GM12872 (cell line): ENCODE results near the gene TIGD6.
A peak's percentile ranks its signal among the peaks of the same experiment; 100 is the strongest.

ENCODE experiments used
- CTCF ChIP-seq: IDR thresholded peaks from 3 replicates; pipeline ENCODE4 v1.5.1; 2011; ENCODE audit warnings: low read depth, mild to moderate bottlenecking, low read length, moderate library complexity; ENCODE audit not compliant: insufficient read depth

Gene TIGD6

DNA sequence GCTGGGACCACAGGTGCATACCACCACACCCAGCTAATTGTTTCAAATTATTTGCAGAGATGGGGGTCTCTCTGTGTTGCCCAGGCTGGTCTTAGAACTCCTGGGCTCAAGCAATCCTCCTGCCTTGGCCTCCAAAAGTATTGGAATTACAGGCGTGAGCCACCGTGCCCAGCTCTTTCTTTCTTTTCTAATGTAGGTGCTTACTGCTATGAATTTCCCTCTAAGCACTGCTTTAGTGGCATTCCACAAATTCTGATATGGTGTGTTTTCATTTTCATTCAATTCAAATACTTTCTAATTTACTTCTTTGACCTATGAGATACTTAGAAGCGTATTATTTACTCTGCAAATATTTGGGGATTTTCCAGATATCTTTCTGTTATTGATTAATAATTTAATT is 15.0 kb upstream of the TIGD6 start:
- TF ChIP-seq CTCF = no peak

GRCh38 chr5:150014456-150014855 is 14.0 kb upstream of the TIGD6 start:
- TF ChIP-seq CTCF = no peak

GRCh38 chr5:150013931-150014330 is 13.5 kb upstream of the TIGD6 start:
- TF ChIP-seq CTCF = no peak

DNA sequence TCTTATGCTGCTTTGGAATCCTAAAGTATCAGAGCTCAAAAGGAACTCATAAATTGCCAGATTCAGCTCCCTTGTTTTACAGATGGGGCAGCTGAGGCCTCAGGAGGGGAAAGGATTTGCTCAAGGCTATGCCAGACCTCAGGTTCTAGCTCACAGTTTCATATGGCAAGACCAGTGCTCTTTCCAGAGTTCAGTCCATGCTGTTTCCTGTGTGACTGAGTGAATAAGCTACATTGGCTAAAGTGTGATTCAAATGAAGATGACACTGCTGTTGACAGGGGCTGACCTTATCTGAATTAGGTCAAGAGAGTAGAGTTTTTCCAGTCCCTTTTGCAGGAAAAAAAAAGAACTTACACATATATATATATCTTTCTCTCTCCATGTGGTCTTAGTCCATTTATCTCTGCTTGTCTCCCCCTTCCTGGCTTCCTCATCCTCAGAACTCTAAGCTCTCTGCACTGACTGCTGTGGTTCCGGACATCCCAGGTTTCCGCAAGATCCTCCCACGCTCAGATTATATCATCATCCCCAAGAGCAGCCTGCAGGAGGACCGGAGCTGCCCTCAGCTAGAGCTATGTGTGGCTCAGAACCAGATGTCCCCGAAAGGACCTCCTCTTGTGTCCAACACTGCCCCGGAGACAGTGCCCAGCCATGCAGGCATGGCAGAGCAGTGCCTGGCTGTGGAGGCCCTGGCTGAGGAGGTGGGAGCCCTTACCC is 9.4 kb upstream of the TIGD6 start:
- no peak for TF ChIP-seq CTCF

- TF ChIP-seq CTCF = no peak
These were observed 6.6 kb upstream of the TIGD6 start for GRCh38 chr5:150007050-150007449.

- no peak for TF ChIP-seq CTCF
These were observed 5.9 kb upstream of the TIGD6 start for GRCh38 chr5:150006318-150006717.

DNA sequence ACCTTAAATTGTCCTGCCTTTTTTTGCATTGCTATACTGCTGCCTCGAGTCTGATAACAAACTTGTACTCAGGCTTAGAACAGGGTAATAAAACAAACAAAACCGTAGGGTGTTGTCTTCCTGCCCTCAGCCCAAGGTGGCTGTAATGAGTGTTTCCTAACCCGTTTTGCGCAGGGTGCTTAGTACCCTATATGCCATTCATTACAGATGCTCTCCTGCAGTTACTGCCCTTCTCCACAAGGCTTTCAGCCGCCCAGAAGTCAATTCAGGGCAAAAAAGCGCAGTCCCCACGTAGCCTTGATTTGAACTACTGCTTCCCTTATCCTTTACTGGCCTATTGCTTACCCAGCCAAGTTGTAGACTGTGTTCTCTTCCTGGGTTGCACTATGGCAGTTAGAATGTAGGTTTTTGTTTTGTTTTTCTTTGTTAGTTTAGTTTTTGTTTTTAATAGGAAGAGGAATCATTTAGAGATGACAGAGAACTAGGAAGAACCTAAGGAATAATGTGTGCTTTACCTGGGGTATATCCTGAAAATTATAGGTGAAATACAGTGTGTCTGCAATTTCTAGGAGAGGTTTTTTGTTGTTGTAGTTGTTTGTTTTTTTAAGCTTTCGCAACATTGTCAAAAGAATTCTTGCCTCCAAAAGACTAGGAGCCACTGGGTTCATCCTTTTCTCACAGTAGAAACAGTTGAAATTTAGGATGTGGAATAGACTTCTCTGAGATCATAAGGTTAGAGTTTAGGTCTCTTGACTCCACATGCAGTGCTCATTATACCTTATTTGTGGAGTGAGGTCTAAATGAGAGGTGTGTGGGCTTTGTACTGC is 1.4 kb upstream of the TIGD6 start:
- TF ChIP-seq CTCF = peak; percentile 80
